ENCODE results near the gene CRLF1.

- no peak for TF ChIP-seq ZNF76 (tag by site-specific recombination; IDR thresholded peaks at IDR 0.05; ENCODE audit: borderline replicate concordance, low read depth)
- no peak for TF ChIP-seq KLF7 (tag by site-specific recombination; IDR thresholded peaks at IDR 0.05; ENCODE audit: borderline replicate concordance)
- TF ChIP-seq CTCF (tag by site-specific recombination; IDR thresholded peaks at IDR 0.05), result no peak
- TF ChIP-seq REST (tag by site-specific recombination; IDR thresholded peaks at IDR 0.05), result no peak
- TF ChIP-seq ZNF184 (tag by site-specific recombination; IDR thresholded peaks at IDR 0.05), result no peak
Measured at GRCh38 chr19:18562086-18562485, 44.5 kb downstream of the CRLF1 start.
